Measurements from ENCODE around the gene CHL1. TPM values are rescaled to one million over a fixed set of nuclear protein-coding genes. Genes with fewer than 3 reads are reported as not detected.

Gene CHL1
- total and polyA plus RNA-seq, 8 donors = 1.1 to 10.7 (median 2.2) TPM

DNA sequence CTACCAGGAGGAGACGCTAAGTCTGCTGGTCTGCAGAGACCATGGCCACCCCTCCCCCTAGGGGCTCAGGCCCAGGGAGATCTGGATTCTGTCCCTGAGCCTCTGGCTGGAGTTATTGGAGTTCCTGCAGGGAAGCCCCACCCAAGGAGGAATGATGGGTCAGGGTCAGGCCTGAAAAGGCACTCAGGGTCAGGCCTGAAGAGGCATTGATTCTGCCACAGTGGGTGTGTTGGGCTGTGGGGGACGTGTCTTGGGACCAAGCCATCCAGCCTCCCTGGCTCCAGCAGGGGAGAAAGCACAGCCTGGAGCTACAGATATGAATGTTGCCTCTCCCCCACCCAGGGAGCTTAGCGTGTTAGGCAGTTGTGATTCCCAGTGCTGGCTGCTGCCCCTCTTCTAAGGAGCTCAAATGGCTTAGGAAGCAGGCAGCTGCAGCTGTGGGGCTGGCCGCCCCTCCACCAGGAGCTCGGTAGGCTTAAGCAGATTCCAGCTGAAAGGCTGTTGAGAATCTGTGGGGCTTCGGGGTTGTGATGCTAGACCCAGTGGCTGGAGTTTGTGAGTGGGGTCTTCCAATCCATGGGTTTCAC, 176.7 kb downstream of the CHL1 start:
- Histone ChIP-seq H3K27me3 (no peaks in the 10 kb centered on the region), H3K4me3 (no peak overlapping the region), H3K9me3 (peaks cover 0 to 7% of the 10 kb centered on the region in 2 donors), H3K27ac (no peak overlapping the region), H3K36me3 (no peaks in the 10 kb centered on the region), H3K4me1 (no peaks in the 10 kb centered on the region)
- intact Hi-C loops (cut with DNase I) = no loop called here
- DNase-seq (peak in 1 of 4 donors; percentile 28), ATAC-seq (no peak)
- TF ChIP-seq, protein P1, sequence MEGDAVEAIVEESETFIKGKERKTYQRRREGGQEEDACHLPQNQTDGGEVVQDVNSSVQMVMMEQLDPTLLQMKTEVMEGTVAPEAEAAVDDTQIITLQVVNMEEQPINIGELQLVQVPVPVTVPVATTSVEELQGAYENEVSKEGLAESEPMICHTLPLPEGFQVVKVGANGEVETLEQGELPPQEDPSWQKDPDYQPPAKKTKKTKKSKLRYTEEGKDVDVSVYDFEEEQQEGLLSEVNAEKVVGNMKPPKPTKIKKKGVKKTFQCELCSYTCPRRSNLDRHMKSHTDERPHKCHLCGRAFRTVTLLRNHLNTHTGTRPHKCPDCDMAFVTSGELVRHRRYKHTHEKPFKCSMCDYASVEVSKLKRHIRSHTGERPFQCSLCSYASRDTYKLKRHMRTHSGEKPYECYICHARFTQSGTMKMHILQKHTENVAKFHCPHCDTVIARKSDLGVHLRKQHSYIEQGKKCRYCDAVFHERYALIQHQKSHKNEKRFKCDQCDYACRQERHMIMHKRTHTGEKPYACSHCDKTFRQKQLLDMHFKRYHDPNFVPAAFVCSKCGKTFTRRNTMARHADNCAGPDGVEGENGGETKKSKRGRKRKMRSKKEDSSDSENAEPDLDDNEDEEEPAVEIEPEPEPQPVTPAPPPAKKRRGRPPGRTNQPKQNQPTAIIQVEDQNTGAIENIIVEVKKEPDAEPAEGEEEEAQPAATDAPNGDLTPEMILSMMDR (IDR thresholded peaks at IDR 0.05) = no peak

- Histone ChIP-seq H3K4me1 (no peaks in the 10 kb centered on the region), H3K36me3 (no peaks in the 10 kb centered on the region), H3K4me3 (no peak overlapping the region), H3K27me3 (no peaks in the 10 kb centered on the region), H3K27ac (no peak overlapping the region), H3K9me3 (no peaks in the 10 kb centered on the region)
- no peak for ATAC-seq
- TF ChIP-seq, protein P1 (IDR thresholded peaks at IDR 0.05) = no peak
- no peak for DNase-seq
- intact Hi-C loops (cut with DNase I) = no loop called here
Observed at GRCh38 chr3:374459-374858, 177.9 kb downstream of the CHL1 start.

DNA sequence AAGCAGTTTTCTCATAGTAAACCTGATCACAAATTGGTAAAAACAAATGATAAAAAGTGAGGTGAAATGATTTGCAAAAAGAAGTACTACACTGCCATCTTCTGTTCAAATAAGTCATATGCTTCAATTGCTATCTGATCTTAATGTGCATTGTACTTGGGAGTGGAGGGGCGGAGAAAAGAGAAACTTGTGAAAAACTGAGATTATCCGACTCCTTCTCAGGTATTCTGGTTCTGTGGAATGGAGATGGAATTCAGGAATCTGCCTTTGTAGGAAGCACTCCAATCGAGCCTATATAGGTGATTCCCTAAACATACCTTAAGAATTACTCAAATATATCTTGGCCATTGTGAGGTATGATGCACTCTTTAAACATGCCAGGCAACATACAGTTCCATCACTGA, 180.6 kb downstream of the CHL1 start:
- no peaks in the 10 kb centered on the region for H3K9me3 ChIP-seq

DNA sequence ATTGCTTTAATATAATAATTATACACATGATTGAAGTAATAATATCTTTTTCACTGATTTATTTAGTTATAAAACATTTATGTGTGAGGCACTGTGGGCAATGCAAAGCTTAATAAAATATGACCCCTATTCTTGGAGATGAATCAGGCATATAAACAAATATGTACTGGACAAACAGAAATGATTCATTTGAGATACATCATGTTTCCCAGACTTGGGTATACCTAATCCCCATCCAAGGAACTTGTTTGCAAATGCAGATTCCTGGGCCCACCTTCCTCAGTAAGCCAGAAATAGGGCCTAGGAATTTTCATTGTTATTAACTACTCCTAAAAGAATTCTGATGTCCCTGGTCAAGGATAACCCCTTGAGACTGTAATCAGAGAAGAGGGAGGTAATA, 184.2 kb downstream of the CHL1 start:
- Histone ChIP-seq H3K36me3 (no peaks in the 10 kb centered on the region), H3K4me1 (no peaks in the 10 kb centered on the region), H3K27ac (no peak overlapping the region), H3K9me3 (no peaks in the 10 kb centered on the region), H3K4me3 (no peak overlapping the region), H3K27me3 (no peaks in the 10 kb centered on the region)
- DNase-seq (no peak), ATAC-seq (no peak)
- intact Hi-C loops (cut with DNase I) = no loop called here
- TF ChIP-seq, protein P1 (IDR thresholded peaks at IDR 0.05) = no peak

More for the DNA sequence above, 180.6 kb downstream of the CHL1 start:
- Histone ChIP-seq H3K36me3 (no peaks in the 10 kb centered on the region), H3K4me3 (no peak overlapping the region), H3K27me3 (no peaks in the 10 kb centered on the region), H3K4me1 (no peaks in the 10 kb centered on the region), H3K27ac (no peak overlapping the region)
- DNase-seq = peak in 1 of 4 donors; percentile 14
- intact Hi-C loops (cut with DNase I) = no loop called here
- ATAC-seq = peak; percentile 52
- TF ChIP-seq, protein P1 (IDR thresholded peaks at IDR 0.05) = peak; percentile 19 to 29

DNA sequence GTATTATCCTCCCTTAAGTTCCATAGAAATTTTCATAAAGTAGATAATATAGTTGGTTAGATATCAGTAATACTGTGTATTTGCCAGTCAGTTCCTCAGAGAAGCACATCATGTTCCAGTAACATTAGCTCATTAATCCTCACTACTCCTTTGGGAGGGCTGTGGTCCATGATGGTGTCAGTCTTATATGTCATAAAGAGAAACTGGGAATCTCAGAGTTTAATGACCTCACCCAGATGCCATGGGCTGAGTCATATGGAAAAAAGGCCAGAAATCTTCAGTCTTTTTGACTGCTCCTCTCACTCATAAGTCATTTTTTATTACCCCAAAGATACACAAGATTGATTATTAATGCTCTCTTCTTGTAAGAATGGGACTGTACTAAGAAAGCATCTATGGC, 188.6 kb downstream of the CHL1 start:
- no peak overlapping the region for H3K27ac ChIP-seq
- intact Hi-C loops (cut with DNase I) = no loop called here
- ATAC-seq = no peak

More for the DNA sequence above, 188.6 kb downstream of the CHL1 start:
- no peaks in the 10 kb centered on the region for H3K9me3 ChIP-seq
- no peaks in the 10 kb centered on the region for H3K4me1 ChIP-seq
- no peaks in the 10 kb centered on the region for H3K36me3 ChIP-seq
- H3K27me3 ChIP-seq = no peaks in the 10 kb centered on the region
- TF ChIP-seq, protein P1 (IDR thresholded peaks at IDR 0.05) = no peak
- no peak for DNase-seq
- no peak overlapping the region for H3K4me3 ChIP-seq
